HG02623 (cell line): ENCODE measurements around the gene ARHGAP9.
"Not testable (repeated sequence)": the region's sequence is repeated elsewhere in the genome, so short reads cannot be mapped to it uniquely, and the experiment has no call there.

ENCODE experiments used
- ATAC-seq: cut with Tn5 transposase; IDR thresholded peaks from one replicate; pipeline ENCODE4 v1.9.1; 2021; ENCODE audit warnings: moderate library complexity; ENCODE audit not compliant: unreplicated experiment

The ARHGAP9 gene

GRCh38 chr12:57495051-57495701 lies 15.5 kb upstream of the ARHGAP9 start:
- ATAC-seq: not testable (repeated sequence)

GRCh38 chr12:57491393-57492280 lies 12.0 kb upstream of the ARHGAP9 start:
- ATAC-seq: no peak

- ATAC-seq: no peak
Observed at GRCh38 chr12:57490126-57490525, 10.5 kb upstream of the ARHGAP9 start.

- no peak for ATAC-seq
Observed at GRCh38 chr12:57489157-57489641, 9.5 kb upstream of the ARHGAP9 start.

- no peak for ATAC-seq
Observed at GRCh38 chr12:57488402-57489156, 8.9 kb upstream of the ARHGAP9 start.

- peak; percentile 93 for ATAC-seq
Observed at GRCh38 chr12:57487597-57488401, 8.1 kb upstream of the ARHGAP9 start, which contains the start of gene MARS1. Gene MARS1 (plus strand): TSS chr12:57488068. CDS start chr12:57488091, 23 bp downstream.

- no peak for ATAC-seq
Observed at GRCh38 chr12:57487055-57487596, 7.5 kb upstream of the ARHGAP9 start.

- no peak for ATAC-seq
Observed at GRCh38 chr12:57485695-57486094, 6.0 kb upstream of the ARHGAP9 start.

GRCh38 chr12:57483466-57483865 lies 3.8 kb upstream of the ARHGAP9 start:
- ATAC-seq: no peak

GRCh38 chr12:57481671-57482070 lies 2.0 kb upstream of the ARHGAP9 start:
- ATAC-seq: no peak

GRCh38 chr12:57479043-57479375 lies 657 bp downstream of the ARHGAP9 start:
- no peak for ATAC-seq

GRCh38 chr12:57477710-57478681 lies 1.7 kb downstream of the ARHGAP9 start:
- no peak for ATAC-seq

- ATAC-seq: no peak
Observed at GRCh38 chr12:57476993-57477709, 2.5 kb downstream of the ARHGAP9 start.

- ATAC-seq: no peak
Observed at GRCh38 chr12:57476162-57476992, 3.3 kb downstream of the ARHGAP9 start.

- ATAC-seq: no peak
Observed at GRCh38 chr12:57475271-57476161, 4.2 kb downstream of the ARHGAP9 start.

- no peak for ATAC-seq
Observed at GRCh38 chr12:57474862-57475261, 4.8 kb downstream of the ARHGAP9 start.

- ATAC-seq: no peak
Observed at GRCh38 chr12:57474430-57474829, 5.2 kb downstream of the ARHGAP9 start.
